Stimulated activated CD4-positive, alpha-beta T cell treated with anti-CD3 and anti-CD28 coated beads, Interleukin-1b, Interleukin-23, amount 100 ng/mL, for 4 hours (primary cell): ENCODE data around the gene POTEI.
"Not testable (repeated sequence)": the region's sequence is repeated elsewhere in the genome, so short reads cannot be mapped to it uniquely, and the experiment has no call there.

Experiments used
- DNase-seq, 2 donors: peaks; one replicate each; pipeline ENCODE4 v3.0.0-alpha.2; 2020; ENCODE audit warnings: low read depth in 2 of 2

The POTEI gene

DNA sequence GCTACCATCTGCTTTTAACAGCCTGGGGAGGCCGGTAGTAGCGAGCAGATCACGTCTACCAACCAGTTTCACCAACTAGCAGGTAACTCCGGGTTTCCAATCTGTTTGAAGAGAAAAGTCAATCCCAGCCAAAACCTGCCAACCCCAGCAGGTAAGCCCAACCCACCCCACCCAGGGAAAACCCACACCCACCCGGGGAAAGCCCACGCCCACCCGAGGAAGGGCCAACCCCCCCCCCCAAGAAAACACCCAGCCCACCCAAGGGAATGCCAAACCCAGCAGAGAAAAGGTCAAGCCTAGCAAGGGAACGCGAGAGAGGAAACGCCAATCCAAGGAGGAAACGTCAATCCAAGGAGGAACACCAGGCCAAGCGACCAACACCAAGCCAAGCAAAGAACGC is at the start of gene POTEI:
Gene POTEI (minus strand): TSS at position 101 of the 400 bp plus-strand sequence. CDS start 93 bp downstream, at position 8.
- DNase-seq, result not testable (repeated sequence)

- DNase-seq, result not testable (repeated sequence)
These were observed 47.3 kb upstream of the POTEI start for GRCh38 chr2:130556441-130556840.

DNA sequence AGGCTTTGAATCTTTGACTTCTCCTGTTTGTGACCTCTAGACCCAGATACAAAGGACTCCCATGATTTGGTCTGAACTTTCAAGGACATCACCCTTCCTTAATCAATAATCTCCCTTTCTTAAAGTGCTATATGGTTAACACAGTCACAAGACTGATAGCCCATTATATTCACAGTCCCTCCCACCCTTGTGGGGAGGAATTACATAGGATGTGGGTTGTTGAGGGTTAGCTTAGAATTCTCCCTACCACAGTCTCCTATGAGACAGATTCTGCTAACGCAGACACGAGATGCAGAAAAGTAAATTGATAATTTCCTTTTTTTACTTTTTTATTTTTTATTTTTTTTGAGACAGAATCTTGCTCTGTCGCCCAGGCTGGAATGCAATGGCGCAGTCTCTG is 45.0 kb upstream of the POTEI start:
- not testable (repeated sequence) for DNase-seq

DNA sequence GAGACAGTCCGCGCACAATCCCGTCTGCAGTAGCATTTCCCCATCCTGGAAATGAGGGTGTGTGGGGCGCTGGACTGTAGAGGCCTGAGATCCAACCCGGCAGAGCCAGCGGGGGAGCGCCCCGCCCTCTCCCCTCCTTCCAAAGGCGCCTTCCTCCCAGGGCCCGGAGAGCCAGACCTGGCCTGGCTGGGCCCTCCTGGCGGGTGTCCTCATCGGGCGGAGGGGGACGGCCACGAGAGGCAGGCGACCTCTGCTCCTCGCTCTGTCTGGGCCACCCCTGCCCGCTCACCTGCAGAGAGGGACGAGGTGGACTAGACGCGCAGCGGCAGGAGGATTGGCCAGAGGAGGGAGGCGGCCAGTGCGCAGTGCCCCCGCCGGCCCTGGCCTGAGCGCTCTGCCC is 40.3 kb upstream of the POTEI start:
- not testable (repeated sequence) for DNase-seq

DNA sequence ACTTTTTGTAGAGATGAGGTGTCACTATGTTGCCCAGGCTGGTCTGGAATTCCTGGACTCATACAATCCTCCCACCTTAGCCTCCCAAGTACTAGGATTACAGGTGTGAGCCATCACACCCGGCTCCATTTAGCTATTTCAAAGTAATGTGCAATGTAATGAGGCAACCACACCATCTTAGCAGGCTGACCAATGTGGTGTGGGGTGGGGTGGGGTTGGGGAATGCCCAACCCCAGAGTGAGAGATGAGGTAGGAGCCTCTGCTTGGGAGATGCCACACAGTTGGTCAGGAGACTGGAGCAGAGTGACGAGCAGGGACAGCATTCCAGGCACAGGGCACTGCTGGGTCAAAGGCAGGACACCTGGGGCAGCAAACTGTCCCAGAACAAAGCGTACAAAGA is 39.3 kb upstream of the POTEI start:
- DNase-seq, result not testable (repeated sequence)

- DNase-seq, result not testable (repeated sequence)
These were observed 35.9 kb upstream of the POTEI start for GRCh38 chr2:130544978-130545377.

- not testable (repeated sequence) for DNase-seq
These were observed 34.8 kb upstream of the POTEI start for GRCh38 chr2:130543785-130544528.

GRCh38 chr2:130542789-130543188 is 33.7 kb upstream of the POTEI start:
- not testable (repeated sequence) for DNase-seq

DNA sequence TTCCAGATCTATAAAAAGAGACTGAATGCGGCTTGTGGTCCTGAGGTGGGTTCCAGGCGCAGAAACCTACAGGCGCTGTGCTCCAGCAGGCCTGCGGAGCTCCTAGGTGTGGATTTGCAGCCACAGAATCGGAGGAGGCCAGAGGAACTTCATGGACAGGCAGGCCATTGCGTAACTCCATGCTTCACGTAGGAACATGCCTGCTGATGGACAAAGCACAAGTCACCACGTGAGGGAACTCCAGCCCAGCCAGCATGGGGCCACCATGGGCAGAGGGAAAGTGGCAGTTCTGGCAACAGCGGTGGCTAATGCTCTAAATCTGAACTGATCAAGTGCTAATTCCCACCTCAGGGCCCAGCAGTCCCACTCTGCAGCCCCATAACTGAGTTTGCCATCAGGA is 29.1 kb upstream of the POTEI start:
- DNase-seq, result not testable (repeated sequence)

GRCh38 chr2:130536654-130537053 is 27.5 kb upstream of the POTEI start:
- DNase-seq, result not testable (repeated sequence)

DNA sequence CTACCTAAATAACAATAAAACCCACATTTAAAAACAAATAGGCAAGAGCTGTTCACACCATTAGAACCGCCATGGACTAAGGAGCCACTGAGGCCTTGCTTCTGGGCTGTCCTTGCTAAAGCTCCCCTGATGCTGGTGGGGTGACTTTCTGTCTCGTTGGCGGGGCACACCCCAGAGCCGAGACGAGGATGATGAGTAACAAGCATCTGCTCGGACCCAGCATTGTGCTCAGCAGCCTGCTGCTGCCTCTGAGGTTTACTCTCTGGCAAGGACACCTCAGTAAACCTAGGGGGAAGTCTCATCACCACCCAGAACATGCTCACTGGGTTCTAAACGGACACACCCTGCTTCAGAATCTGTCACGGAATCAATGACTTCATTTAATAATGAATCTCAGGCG is 22.5 kb upstream of the POTEI start:
- not testable (repeated sequence) for DNase-seq

GRCh38 chr2:130531225-130531624 is 22.1 kb upstream of the POTEI start:
- not testable (repeated sequence) for DNase-seq

DNA sequence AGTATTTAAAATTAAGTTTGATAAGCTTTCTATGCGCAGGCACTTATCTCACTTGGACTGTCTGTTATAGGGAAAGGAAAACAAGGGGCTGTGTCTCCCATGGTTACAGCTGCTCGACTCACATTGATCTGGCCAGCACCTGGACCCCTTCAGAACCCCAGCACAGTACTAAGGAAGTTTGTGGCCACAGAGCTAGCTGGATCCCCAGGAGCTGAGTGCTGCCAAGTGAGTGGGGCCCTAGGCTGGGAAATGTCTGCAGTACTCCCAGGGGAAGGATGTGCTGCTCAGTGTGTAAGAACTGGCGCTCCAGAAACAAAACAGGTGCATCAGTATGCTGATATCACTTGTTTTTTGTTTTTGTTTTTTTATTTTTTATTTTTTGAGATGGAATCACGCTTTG is 21.1 kb upstream of the POTEI start:
- not testable (repeated sequence) for DNase-seq

DNA sequence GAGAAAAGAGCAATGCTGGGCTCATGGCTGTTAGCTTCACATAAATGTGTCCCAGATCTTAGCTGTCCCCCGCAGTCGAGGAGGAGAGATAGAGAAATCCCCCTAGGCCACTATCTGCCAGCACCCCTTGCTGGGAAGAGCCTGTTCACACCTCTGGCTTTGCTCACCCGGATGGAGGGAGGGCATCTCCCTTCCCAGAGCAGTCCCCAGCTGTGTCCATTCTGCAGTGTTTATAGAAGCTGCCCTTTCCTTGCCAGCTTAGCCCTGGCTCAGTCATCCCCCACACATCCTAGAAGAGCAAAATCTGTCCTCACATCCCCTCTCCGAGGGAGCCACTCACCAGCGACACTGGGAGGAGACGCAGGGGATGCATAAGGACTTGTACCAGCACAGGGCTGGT is 20.4 kb upstream of the POTEI start:
- not testable (repeated sequence) for DNase-seq

- DNase-seq, result not testable (repeated sequence)
These were observed 18.3 kb upstream of the POTEI start for GRCh38 chr2:130527365-130527967.

DNA sequence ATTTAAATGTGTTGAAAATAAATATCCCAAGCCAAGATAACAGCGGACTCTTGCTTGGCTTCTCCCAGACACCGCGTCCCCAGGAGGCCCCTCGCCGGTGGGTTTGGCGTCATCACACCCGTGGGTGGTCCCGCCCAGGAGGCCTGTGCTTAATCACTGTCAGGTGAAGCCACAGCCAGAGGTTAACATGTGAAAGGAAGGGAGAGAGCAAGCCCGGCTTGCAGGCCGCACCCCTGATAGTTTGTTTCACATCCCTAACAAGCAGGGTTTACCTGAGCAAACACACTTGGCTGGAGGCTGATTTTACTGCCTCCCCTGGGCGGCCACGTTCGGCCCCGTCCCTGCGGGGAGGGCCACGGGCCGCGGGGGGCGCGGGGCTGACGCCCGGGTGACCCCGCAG is 13.3 kb upstream of the POTEI start:
- DNase-seq, result not testable (repeated sequence)

DNA sequence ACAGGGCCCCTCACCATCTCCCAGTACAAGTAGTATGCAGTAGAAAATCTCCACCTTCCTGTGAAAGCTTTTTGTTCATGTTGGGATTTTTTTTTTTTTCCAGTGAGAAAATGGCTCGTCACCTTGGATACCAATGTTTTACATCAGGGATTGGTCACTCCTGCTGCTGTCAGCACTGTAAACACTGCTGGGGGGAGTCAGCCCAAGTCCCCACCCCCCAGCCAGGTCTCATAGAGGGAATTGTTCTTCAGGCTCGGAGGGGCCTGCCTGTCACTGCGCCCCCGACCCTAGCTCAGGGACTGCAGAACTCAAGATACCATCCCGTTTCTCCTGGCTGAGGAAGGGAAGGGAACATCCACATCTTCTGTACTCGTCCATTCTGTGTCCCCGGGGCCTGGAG is 11.9 kb upstream of the POTEI start, which contains the start of gene CFC1B:
Gene CFC1B (plus strand): TSS at position 231 of the 400 bp plus-strand sequence. CDS start 263 bp downstream, outside the sequence.
- not testable (repeated sequence) for DNase-seq

- not testable (repeated sequence) for DNase-seq
These were observed 9.5 kb upstream of the POTEI start for GRCh38 chr2:130518516-130519106.

DNA sequence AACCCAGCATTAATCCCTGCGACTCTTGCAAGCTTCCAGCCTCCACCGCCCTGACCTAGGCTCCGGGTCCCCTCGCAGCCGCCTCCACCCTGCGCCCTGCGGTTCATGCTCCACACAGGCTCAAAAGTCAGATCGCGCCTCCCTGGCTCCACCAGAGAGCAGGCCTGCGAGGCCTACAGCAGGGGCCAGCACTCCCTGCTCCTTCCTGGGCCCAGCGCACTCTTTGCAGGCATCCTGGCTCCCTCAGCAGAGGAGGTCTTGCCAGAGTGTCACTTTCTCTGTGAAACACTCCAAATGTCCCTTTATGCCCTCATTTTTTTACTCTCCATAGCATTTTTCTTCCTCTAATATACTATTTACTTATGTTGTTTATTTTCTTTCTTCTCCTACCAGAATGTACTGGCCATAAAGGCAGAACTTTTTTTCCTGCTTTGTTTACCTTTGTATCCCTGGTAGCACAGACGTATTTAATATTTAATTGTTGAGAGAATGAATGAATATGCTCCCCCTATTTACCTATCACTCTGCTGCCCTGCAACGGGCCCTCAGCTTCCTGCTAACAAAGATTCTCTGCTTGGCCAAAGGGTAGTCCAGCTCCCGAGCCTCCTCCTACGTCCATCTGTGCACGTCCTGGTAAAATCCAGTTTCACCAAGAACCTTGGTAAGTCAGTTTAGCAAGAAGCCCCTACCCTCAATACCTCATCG is 2.8 kb upstream of the POTEI start:
- DNase-seq, result not testable (repeated sequence)

DNA sequence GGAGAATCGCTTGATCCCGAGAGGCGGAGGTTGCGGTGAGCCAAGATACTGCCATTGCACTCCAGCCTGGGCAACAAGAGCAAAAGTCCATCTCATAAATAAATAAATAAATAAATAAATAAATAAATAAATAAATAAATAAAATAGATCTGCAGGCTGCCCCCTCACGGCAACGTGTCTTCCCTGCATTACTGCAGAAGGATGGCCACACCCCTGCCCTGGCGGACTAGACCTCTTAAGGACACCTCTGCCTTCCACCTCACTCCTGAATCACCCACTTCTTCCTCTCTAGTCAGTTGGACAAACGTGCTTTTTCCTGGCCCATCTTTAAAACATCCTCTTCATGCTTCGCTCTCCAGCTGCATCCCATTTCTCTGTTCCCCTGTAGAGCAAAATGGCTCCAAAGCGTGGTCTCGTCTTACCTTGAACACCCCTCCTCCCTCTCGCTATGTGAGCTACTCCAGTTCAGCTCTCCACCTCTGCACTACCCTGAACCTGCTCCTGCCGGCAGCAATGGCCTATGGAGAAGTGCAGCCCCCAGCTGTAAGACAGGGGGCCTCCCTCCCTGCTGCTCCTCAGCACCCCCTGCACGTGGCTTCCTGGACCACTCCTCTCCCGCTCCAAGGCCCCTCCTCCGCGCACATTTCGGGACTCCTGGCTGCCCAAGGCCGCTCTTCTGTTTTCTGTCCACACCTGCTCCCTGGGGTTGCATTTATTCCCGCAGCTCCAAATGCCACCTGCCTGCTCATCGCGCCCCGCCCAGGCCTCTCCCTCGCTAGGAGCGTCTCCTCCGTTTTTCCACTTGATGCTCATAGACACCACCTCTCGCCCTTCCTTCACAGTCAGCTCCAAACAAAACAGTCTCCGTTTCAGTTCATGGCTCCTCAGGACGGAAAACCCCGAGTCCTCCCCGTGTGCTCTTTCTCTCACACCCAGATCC is 1.9 kb upstream of the POTEI start:
- DNase-seq, result not testable (repeated sequence)

GRCh38 chr2:130491073-130491472 is 18.1 kb downstream of the POTEI start:
- not testable (repeated sequence) for DNase-seq
